Body of pancreas (tissue), 4 donors: Measurements from ENCODE around the gene PPP1R9A. TPM values are rescaled to one million over a fixed set of nuclear protein-coding genes. Genes with fewer than 3 reads are reported as not detected.

Experiments
- ATAC-seq: fragments of 150-250 bp; one replicate; pipeline ENCODE4 v1.9.1; 2016
- DNase-seq, 4 donors: peaks; one replicate each; pipeline ENCODE4 v3.0.0-alpha.2; 2019
- H3K27ac ChIP-seq, 4 donors: fragments of 200-600 bp; sonication (generic); 1 replicate in 3 of 4; 2 replicates in 1 of 4; pipeline versions ENCODE4 v1.5.1 to v1.6.1; 2016 to 2019; ENCODE audit warnings: mild to moderate bottlenecking in 1 of 4, mixed read lengths in 1 of 4, moderate library complexity in 1 of 4
- H3K27me3 ChIP-seq, 2 donors: fragments of 200-600 bp; sonication (generic); one replicate each; pipeline ENCODE4 v1.6.0; 2016; ENCODE audit warnings: mild to moderate bottlenecking in 1 of 2
- H3K36me3 ChIP-seq, 2 donors: fragments of 200-600 bp; sonication (generic); replicated peaks in 1 of 2; 2 replicates each; pipeline ENCODE4 v1.5.1; 2016; ENCODE audit warnings: low read depth in 2 of 2; ENCODE audit not compliant: insufficient read depth in 1 of 2
- H3K4me1 ChIP-seq: fragments of 200-600 bp; sonication (generic); one replicate; pipeline ENCODE4 v1.6.0; 2016
- H3K4me3 ChIP-seq, 2 donors: fragments of 200-600 bp; sonication (generic); 1 replicate in 1 of 2; 2 replicates in 1 of 2; pipeline ENCODE4 v1.5.1; 2016 to 2019
- H3K9me3 ChIP-seq, 3 donors: fragments of 200-600 bp; sonication (generic); 1 replicate in 2 of 3; 2 replicates in 1 of 3; pipeline ENCODE4 v1.5.1; 2016
- POLR2A ChIP-seq, 3 donors: fragments of 450-650 bp; IDR thresholded peaks; one replicate each; pipeline ENCODE4 v1.6.1; 2016; ENCODE audit warnings: antibody characterized with exemption in 3 of 3, mild to moderate bottlenecking in 2 of 3
- WGBS, 2 donors: methylation state at CpG; one replicate each; pipeline ENCODE4 v1.1.5; 2017; 5-methylcytosine and 5-hydroxymethylcytosine counted together
- intact Hi-C: fragments of 100-400 bp; cut with DNase I; formaldehyde crosslinking; loops from one replicate; pipeline ENCODE4 v1.15.1; 2023
- total RNA-seq, 2 donors: library from RNA; depleted of rRNA; stranded (reverse); fragments of >200 nt; gene quantifications; one replicate each; pipeline ENCODE4 v1.1.0, GENCODE V29; 2016
- TF ChIP-seq, protein P1 (sequence below), 7 experiments: fragments of 450-650 bp in 4 of 7; fragments of 200-600 bp in 3 of 7; sonication (generic) in 3 of 7; IDR thresholded peaks; one replicate each; pipeline ENCODE4 v1.5.1; 2016 to 2019; ENCODE audit warnings: antibody characterized with exemption in 7 of 7

Gene PPP1R9A
- total RNA-seq, 2 donors from 2014 or later = 16.1 to 44.2 TPM

DNA sequence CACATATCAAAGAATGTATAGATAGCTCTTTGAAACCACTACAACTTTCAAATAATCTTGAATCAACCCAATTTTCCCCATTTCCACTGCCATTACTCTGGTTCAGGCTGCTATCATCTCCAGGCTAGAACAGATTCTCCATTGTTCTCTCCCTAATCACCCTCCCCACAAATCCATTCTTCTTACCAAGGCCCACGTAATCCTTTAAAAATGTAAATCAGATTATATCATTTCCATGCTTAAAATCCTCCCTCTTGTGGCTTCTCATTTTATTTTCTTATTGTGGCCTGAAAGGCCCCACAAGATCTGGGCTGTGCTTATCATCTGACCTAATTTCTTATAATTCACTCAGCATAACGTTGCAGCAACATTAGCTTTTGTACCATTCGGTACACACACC, 420.0 kb downstream of the PPP1R9A start:
- no peaks in the 10 kb centered on the region for H3K27me3 ChIP-seq
- ATAC-seq = no peak
- H3K4me3 ChIP-seq = no peak overlapping the region
- H3K36me3 ChIP-seq = no peaks in the 10 kb centered on the region
- intact Hi-C loops = no loop called here
- TF ChIP-seq, protein P1, sequence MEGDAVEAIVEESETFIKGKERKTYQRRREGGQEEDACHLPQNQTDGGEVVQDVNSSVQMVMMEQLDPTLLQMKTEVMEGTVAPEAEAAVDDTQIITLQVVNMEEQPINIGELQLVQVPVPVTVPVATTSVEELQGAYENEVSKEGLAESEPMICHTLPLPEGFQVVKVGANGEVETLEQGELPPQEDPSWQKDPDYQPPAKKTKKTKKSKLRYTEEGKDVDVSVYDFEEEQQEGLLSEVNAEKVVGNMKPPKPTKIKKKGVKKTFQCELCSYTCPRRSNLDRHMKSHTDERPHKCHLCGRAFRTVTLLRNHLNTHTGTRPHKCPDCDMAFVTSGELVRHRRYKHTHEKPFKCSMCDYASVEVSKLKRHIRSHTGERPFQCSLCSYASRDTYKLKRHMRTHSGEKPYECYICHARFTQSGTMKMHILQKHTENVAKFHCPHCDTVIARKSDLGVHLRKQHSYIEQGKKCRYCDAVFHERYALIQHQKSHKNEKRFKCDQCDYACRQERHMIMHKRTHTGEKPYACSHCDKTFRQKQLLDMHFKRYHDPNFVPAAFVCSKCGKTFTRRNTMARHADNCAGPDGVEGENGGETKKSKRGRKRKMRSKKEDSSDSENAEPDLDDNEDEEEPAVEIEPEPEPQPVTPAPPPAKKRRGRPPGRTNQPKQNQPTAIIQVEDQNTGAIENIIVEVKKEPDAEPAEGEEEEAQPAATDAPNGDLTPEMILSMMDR (IDR thresholded peaks at IDR 0.05) = no peak
- TF ChIP-seq POLR2A (IDR thresholded peaks at IDR 0.05) = no peak
- H3K4me1 ChIP-seq = no peaks in the 10 kb centered on the region
- no peak for DNase-seq
- H3K9me3 ChIP-seq = no peaks in the 10 kb centered on the region
- no peak overlapping the region for H3K27ac ChIP-seq
- WGBS, 2 donors = 76 to 81% methylated on average over 3 of the region's 3 CpGs

DNA sequence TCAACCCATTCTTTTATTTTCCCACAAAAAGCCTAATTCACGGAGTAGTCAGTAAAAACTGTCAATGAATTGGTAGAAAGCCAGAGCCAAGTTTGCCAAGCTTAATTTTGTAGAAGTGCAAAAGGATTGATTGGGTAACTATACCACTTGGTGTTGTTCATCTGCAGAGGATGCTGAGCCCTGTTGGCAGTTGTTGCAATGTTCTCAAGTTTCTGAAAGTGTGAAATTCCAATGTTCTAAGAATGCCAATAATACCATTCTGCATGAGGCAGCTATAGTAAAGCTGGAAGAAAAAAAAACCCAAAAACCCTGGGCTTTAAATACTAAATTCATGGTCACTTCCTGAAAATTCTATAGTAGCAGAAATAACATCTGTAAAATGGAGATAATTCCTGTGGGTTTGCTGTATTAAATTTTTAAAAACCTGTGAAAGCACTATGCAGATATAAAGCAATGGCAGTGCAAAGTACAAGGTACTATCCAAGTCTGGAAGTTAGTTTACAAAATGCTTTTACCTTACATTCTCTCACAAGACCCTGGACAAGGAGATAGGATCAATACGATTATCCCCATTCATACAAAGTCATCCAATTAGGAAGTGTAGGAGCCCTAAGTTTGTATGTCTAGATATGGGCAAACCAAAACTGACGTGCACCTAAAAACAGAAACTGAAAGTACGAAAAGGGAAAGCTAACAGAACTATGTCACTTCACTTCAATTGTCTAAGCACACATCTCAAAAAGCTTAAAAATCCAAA, 423.0 kb downstream of the PPP1R9A start:
- no peak for ATAC-seq
- Histone ChIP-seq H3K4me3 (no peak overlapping the region), H3K27me3 (no peaks in the 10 kb centered on the region), H3K4me1 (no peaks in the 10 kb centered on the region), H3K27ac (no peak overlapping the region), H3K9me3 (no peaks in the 10 kb centered on the region), H3K36me3 (no peaks in the 10 kb centered on the region)
- intact Hi-C loops = no loop called here
- no peak for TF ChIP-seq POLR2A (IDR thresholded peaks at IDR 0.05)
- TF ChIP-seq, protein P1 (IDR thresholded peaks at IDR 0.05) = no peak
- no peak for DNase-seq
- WGBS, 2 donors = 24 to 34% methylated on average over 4 of the region's 4 CpGs

DNA sequence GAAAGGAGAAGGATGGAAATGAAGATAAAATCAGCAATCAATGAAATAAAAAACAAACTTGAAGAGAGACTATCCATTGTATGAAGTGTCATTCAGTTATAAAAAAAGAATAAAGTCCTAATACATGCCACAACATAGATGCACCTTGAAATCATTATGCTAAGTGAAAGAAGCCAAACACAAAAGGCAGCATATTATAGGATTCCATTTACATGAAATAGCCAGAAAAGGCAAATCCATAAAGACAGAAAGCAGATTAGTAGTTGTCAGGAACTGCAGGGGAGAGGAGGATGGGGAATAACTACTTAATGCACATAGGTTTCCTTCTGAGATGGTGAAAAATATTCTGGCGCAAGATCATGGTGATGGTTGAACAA, 423.6 kb downstream of the PPP1R9A start:
- H3K36me3 ChIP-seq = no peaks in the 10 kb centered on the region
- H3K4me1 ChIP-seq = no peaks in the 10 kb centered on the region
- DNase-seq = no peak
- H3K27me3 ChIP-seq = no peaks in the 10 kb centered on the region
- H3K9me3 ChIP-seq = no peaks in the 10 kb centered on the region
- ATAC-seq = no peak
- no peak overlapping the region for H3K27ac ChIP-seq
- intact Hi-C loops = no loop called here
- 92 to 97% methylated on average over 1 of the region's 1 CpG for whole genome bisulfite sequencing, 2 donors
- no peak for TF ChIP-seq POLR2A (IDR thresholded peaks at IDR 0.05)
- TF ChIP-seq, protein P1 (IDR thresholded peaks at IDR 0.05) = no peak
- H3K4me3 ChIP-seq = no peak overlapping the region

DNA sequence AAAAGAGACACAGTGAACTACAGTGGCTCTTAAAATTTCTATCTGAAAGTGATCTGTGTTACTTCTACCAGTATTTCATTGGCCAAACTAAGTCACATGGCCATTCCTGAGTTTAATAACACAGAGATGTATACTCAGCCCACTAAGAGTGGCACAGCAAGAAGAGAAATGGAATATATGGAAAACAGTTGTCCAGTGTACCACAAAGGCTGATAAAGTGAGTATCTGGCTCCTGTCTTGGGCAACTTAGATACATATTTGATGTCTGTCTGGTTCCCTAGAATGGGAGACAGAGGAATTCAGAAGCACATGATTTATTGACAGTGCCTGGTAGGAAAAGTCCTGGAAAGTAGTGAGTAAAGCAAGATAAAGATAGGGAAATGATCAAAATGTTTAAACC, 427.1 kb downstream of the PPP1R9A start:
- TF ChIP-seq POLR2A (IDR thresholded peaks at IDR 0.05) = no peak
- TF ChIP-seq, protein P1 (IDR thresholded peaks at IDR 0.05) = no peak
- Histone ChIP-seq H3K27me3 (no peaks in the 10 kb centered on the region), H3K4me3 (no peak overlapping the region), H3K36me3 (no peaks in the 10 kb centered on the region), H3K4me1 (no peaks in the 10 kb centered on the region), H3K9me3 (no peaks in the 10 kb centered on the region), H3K27ac (no peak overlapping the region)
- intact Hi-C loops = no loop called here
- DNase-seq (no peak), ATAC-seq (no peak)

DNA sequence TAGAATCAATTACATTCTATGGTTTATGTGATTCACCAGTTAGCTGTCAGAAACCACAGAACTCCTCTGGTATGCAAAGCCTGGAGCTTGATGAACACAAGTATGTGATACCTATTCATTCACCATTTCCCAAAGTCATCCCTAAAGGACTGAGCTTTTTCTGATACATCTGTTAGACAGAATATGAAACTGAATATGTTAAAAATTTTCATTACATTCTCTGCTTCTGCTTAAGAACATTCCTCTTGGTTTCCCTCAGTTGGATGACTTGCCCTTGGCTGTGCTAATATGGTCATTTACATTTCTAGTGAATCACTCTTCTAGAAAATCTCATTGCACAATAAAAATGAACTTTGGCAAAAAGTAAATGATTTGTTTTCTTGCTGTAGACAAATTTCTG, 427.7 kb downstream of the PPP1R9A start:
- no peak for ATAC-seq
- TF ChIP-seq, protein P1 (IDR thresholded peaks at IDR 0.05) = no peak
- TF ChIP-seq POLR2A (IDR thresholded peaks at IDR 0.05) = no peak
- intact Hi-C loops = no loop called here

More for the DNA sequence above, 427.7 kb downstream of the PPP1R9A start:
- H3K27ac ChIP-seq = no peak overlapping the region
- H3K4me1 ChIP-seq = no peaks in the 10 kb centered on the region
- no peaks in the 10 kb centered on the region for H3K27me3 ChIP-seq
- H3K36me3 ChIP-seq = no peaks in the 10 kb centered on the region
- DNase-seq = no peak
- no peaks in the 10 kb centered on the region for H3K9me3 ChIP-seq
- no peak overlapping the region for H3K4me3 ChIP-seq
